VCaP (cell line): ENCODE measurements around the gene KPRP.

Source experiments
- H3K27ac ChIP-seq: fragments of 450-650 bp; 2 replicates; pipeline ENCODE4 v1.5.1; 2017
- CTCF ChIP-seq: fragments of 450-650 bp; conservative IDR thresholded peaks from 2 replicates; pipeline ENCODE4 v1.5.1; 2017; ENCODE audit warnings: mild to moderate bottlenecking, moderate library complexity

KPRP gene

GRCh38 chr1:152774875-152775274 lies 17.1 kb downstream of the KPRP start, which contains the start of gene LCE1F:
Gene LCE1F, plus strand, starts transcription at chr1:152775140. Its CDS starts 1,232 bp downstream, at chr1:152776372.
- no peak for TF ChIP-seq CTCF
- H3K27ac ChIP-seq = peak within 1 kb of the TSS; percentile 95

GRCh38 chr1:152776361-152776760 lies 18.5 kb downstream of the KPRP start:
- peak overlapping the region; percentile 95 for H3K27ac ChIP-seq
- no peak for TF ChIP-seq CTCF

GRCh38 chr1:152777510-152778137 lies 19.8 kb downstream of the KPRP start:
- peak; percentile 14; the same call in 1 of the 2 replicates for TF ChIP-seq CTCF
- peak overlapping the region; percentile 95 for H3K27ac ChIP-seq

GRCh38 chr1:152783095-152783494 lies 25.3 kb downstream of the KPRP start:
- no peak overlapping the region; the same call in 1 of the 2 replicates for H3K27ac ChIP-seq
- TF ChIP-seq CTCF = no peak

GRCh38 chr1:152786077-152786476 lies 28.3 kb downstream of the KPRP start, which contains the start of gene LCE1E:
Gene LCE1E, plus strand, starts transcription at chr1:152786257. Its CDS starts 1,043 bp downstream, at chr1:152787300.
- TF ChIP-seq CTCF = no peak
- peak within 1 kb of the TSS; percentile 41; the same call in 1 of the 2 replicates for H3K27ac ChIP-seq

GRCh38 chr1:152795686-152796085 lies 37.9 kb downstream of the KPRP start:
- no peak for TF ChIP-seq CTCF
- no peak overlapping the region for H3K27ac ChIP-seq

- no peak for TF ChIP-seq CTCF
- H3K27ac ChIP-seq = no peak within 1 kb of the TSS
Observed at GRCh38 chr1:152796421-152796820, 38.6 kb downstream of the KPRP start, which contains the start of gene LCE1D. Gene LCE1D, plus strand, starts transcription at chr1:152796721. Its CDS starts 1,074 bp downstream, at chr1:152797795.
